B cell (primary cell): Measurements from ENCODE around the gene TMEM253. TPM values are rescaled to one million over a fixed set of nuclear protein-coding genes. Genes with fewer than 3 reads are reported as not detected.
A peak's percentile ranks its signal among the peaks of the same experiment; 100 is the strongest.

Source experiments
- ATAC-seq: fragments of 200-7000 bp; cut with Tn5 transposase; one replicate; pipeline ENCODE4 v1.10.0; 2021; ENCODE audit warnings: low read depth, mild to moderate bottlenecking, moderate number of reproducible peaks, moderate library complexity
- CTCF ChIA-PET: fragments of 350-600 bp; sonication (Branson Sonifier 250); formaldehyde crosslinking; loops from one replicate; lab custom pipeline; 2021; ENCODE audit warnings: antibody characterized with exemption, inconsistent platforms; lab: Charles Lee
- POLR2A ChIA-PET: fragments of 350-600 bp; sonication (Branson Sonifier 250); formaldehyde crosslinking; loops from one replicate; lab custom pipeline; 2021; ENCODE audit warnings: antibody characterized with exemption; lab: Charles Lee
- DNase-seq: peaks from one replicate; pipeline ENCODE4 v3.0.0; 2013
- H2AFZ ChIP-seq: 2 replicates; pipeline ENCODE4 v1.6.1; 2012; ENCODE audit warnings: mild to moderate bottlenecking, low read depth, low read length; ENCODE audit not compliant: insufficient read depth, poor library complexity, severe bottlenecking
- H3K27ac ChIP-seq, 2 donors: 1 replicate in 1 of 2; 2 replicates in 1 of 2; pipeline ENCODE4 v1.5.1; 2012 to 2013; ENCODE audit warnings: low read length in 2 of 2, mild to moderate bottlenecking in 2 of 2, moderate library complexity in 1 of 2
- H3K27me3 ChIP-seq, 4 experiments: fragments of 200-600 bp in 1 of 4; sonication (generic) in 1 of 4; replicated peaks in 1 of 4; 1 replicate in 2 of 4; 2 replicates in 2 of 4; pipeline versions ENCODE4 v1.6.1 to v1.7.0; 2013 to 2016; ENCODE audit warnings: low read length in 3 of 4, mild to moderate bottlenecking in 2 of 4, mixed read lengths in 1 of 4, moderate library complexity in 1 of 4; ENCODE audit not compliant: insufficient read depth in 4 of 4, control insufficient read depth in 3 of 4; ENCODE audit errors: control extremely low read depth in 1 of 4
- H3K36me3 ChIP-seq, 2 experiments: replicated peaks in 1 of 2; 1 replicate in 1 of 2; 2 replicates in 1 of 2; pipeline versions ENCODE4 v1.6.1 to v1.7.1; 2013; ENCODE audit warnings: low read length in 1 of 2; ENCODE audit not compliant: insufficient read depth in 2 of 2, control insufficient read depth in 1 of 2; ENCODE audit errors: control extremely low read depth in 1 of 2, extremely low read depth in 1 of 2
- H3K4me1 ChIP-seq, 2 donors: fragments of 200-600 bp in 1 of 2; sonication (generic) in 1 of 2; 1 replicate in 1 of 2; 2 replicates in 1 of 2; pipeline versions ENCODE4 v1.5.1 to v1.6.1; 2013 to 2017; ENCODE audit warnings: low read length in 2 of 2; ENCODE audit not compliant: control insufficient read depth in 2 of 2, insufficient read depth in 2 of 2
- H3K4me2 ChIP-seq: replicated peaks from 2 replicates; pipeline ENCODE3; 2012; ENCODE audit warnings: mild to moderate bottlenecking, low read depth, low read length; ENCODE audit not compliant: poor library complexity, severe bottlenecking
- H3K4me3 ChIP-seq, 5 experiments: fragments of 200-600 bp in 1 of 5; sonication (generic) in 1 of 5; 1 replicate in 3 of 5; 2 replicates in 2 of 5; pipeline versions ENCODE4 v1.5.1 to v1.7.0; 2011 to 2016; ENCODE audit warnings: low read length in 4 of 5, mild to moderate bottlenecking in 4 of 5, low read depth in 2 of 5, control low read depth in 1 of 5, moderate library complexity in 1 of 5; ENCODE audit not compliant: insufficient read depth in 1 of 5; ENCODE audit errors: control extremely low read depth in 1 of 5, extremely low read depth in 1 of 5
- H3K79me2 ChIP-seq: fragments of 200-600 bp; sonication (generic); one replicate; pipeline ENCODE4 v1.6.0; 2016; ENCODE audit warnings: low read length; ENCODE audit not compliant: control insufficient read depth, insufficient read depth
- H3K9ac ChIP-seq: fragments of 200-600 bp; sonication (generic); 2 replicates; pipeline ENCODE4 v1.6.1; 2017; ENCODE audit warnings: mild to moderate bottlenecking, low read length, moderate library complexity
- H3K9me3 ChIP-seq, 3 donors: one replicate each; pipeline versions ENCODE4 v1.6.1 to v1.7.1; 2013; ENCODE audit warnings: low read length in 2 of 3; ENCODE audit not compliant: control insufficient read depth in 2 of 3, insufficient read depth in 1 of 3; ENCODE audit errors: control extremely low read depth in 1 of 3
- H4K20me1 ChIP-seq: 2 replicates; pipeline ENCODE4 v1.6.0; 2012; ENCODE audit warnings: mild to moderate bottlenecking, low read length; ENCODE audit not compliant: insufficient read depth, control insufficient read depth, poor library complexity, severe bottlenecking
- H3K27ac Mint-ChIP-seq: one replicate; pipeline ENCODE4 v1.8.0; 2021; ENCODE audit warnings: mixed read lengths
- H3K27me3 Mint-ChIP-seq: one replicate; pipeline ENCODE4 v1.8.0; 2021; ENCODE audit warnings: mixed read lengths
- H3K4me1 Mint-ChIP-seq: one replicate; pipeline ENCODE4 v1.8.0; 2021; ENCODE audit warnings: mixed read lengths
- H3K4me3 Mint-ChIP-seq: one replicate; pipeline ENCODE4 v1.8.0; 2021; ENCODE audit warnings: mixed read lengths
- H3K9me3 Mint-ChIP-seq: one replicate; pipeline ENCODE4 v1.8.0; 2022; ENCODE audit warnings: mixed read lengths; ENCODE audit not compliant: insufficient read depth
- CTCF ChIP-seq: fragments of 200-600 bp; IDR thresholded peaks from one replicate; pipeline ENCODE4 v1.8.0; 2022; ENCODE audit warnings: antibody characterized with exemption, mild to moderate bottlenecking
- EZH2 ChIP-seq: IDR thresholded peaks from 2 replicates; pipeline ENCODE4 v1.6.1; 2012; ENCODE audit warnings: borderline replicate concordance, low read depth, mild to moderate bottlenecking, moderate library complexity, low read length; ENCODE audit not compliant: insufficient read depth, poor library complexity, severe bottlenecking
- WGBS: methylation state at CpG from one replicate; pipeline ENCODE4 v1.1.5; 2013; ENCODE audit warnings: missing lambda C conversion rate; ENCODE audit not compliant: insufficient coverage; 5-methylcytosine and 5-hydroxymethylcytosine counted together
- intact Hi-C: fragments of 100-400 bp; cut with micrococcal nuclease; formaldehyde crosslinking; loops from one replicate; pipeline ENCODE4 v1.10.0; 2022
- polyA plus RNA-seq: library from polyadenylated mRNA; depleted of rRNA; stranded (reverse); fragments of >200 nt; gene quantifications from 2 replicates; pipeline ENCODE4 v1.2.3, GENCODE V29; 2012
- total RNA-seq, 2 donors: library from RNA; stranded (reverse); fragments of 120-200 nt in 1 of 2; gene quantifications; 1 replicate in 1 of 2; 2 replicates in 1 of 2; pipeline versions ENCODE4 v1.2.3 to v1.2.4, GENCODE V29; 2013 to 2022

The TMEM253 gene
- total and polyA plus RNA-seq, 2 donors (not counting 1 experiment from before 2014, with no cell fraction given), result not detected

- ATAC-seq (no peak), DNase-seq (no peak)
- CTCF ChIA-PET, result interaction anchor here (0.9 to 7.8 kb wide), 6 partner anchors 10 to 72 kb away, joined by 3 to 91 read pairs (median 38); partner anchors contain the start of genes ARHGEF40 and TMEM253
- Mint-ChIP-seq H3K27ac (no peak overlapping the region), H3K9me3 (no peaks in the 10 kb centered on the region), H3K4me1 (peaks cover 15% of the 10 kb centered on the region), H3K27me3 (no peaks in the 10 kb centered on the region), H3K4me3 (no peak overlapping the region)
- POLR2A ChIA-PET, result interaction anchor here (0.7 kb wide), 1 partner anchor 11 kb away, joined by 3 read pairs; no protein-coding TSS in a partner anchor
- TF ChIP-seq EZH2 (no peak), CTCF (no peak)
- Histone ChIP-seq H2AFZ (no peak overlapping the region), H3K4me1 (peaks cover 11 to 14% of the 10 kb centered on the region in 2 donors), H3K9me3 (peaks cover 0 to 7% (median 0%) of the 10 kb centered on the region in 3 donors), H3K36me3 (no peaks in the 10 kb centered on the region), H3K9ac (no peak overlapping the region), H3K4me2 (peak overlapping the region; percentile 6), H3K27me3 (no peaks in the 10 kb centered on the region), H4K20me1 (no peaks in the 10 kb centered on the region), H3K4me3 (no peak overlapping the region), H3K79me2 (no peaks in the 10 kb centered on the region), H3K27ac (peak overlapping the region in 1 of 2 donors; percentile 25)
- intact Hi-C loops, result no loop called here
- 83% methylated on average over 2 of the region's 4 CpGs for WGBS
Observed at GRCh38 chr14:21086908-21087293, 14.0 kb upstream of the TMEM253 start.

DNA sequence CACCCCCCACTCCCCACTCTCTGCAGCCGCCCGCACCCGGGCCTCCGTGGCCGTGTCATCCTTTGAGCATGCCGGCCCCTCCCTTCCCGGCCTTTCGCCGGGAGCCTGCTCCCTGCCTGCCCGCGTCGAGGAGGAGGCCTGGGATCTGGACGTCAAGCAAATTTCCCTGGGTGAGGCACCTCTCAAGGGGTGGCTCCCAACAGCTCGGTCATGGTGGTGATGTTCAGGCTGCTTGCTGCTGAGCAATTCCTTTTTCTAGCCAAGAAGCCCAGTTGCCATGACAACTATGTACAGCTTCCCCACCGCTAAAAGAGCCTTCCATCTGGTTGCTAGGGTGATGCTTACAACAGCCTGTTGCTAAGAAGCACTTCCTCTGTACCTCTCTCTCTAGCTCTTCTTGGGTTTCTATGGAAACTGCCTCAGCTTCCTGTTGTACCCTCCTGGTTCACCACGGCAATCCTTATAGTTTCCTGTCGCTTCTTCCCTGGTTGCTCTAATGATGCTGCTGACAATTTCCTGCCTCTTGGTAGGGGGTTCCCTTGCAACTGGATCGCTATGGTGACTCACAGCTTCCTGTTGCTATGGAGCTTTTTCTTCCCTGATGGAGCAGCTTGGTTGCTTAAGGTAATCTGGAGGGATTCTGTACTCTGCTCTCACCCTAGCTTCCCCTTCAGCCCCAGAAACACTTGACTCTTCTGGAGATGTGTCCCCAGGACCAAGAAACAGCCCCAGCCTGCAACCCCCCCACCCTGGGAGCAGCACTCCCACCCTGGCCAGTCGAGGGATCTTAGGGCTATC, 13.4 kb upstream of the TMEM253 start:
- H2AFZ ChIP-seq, result no peak overlapping the region
- CTCF ChIA-PET, result interaction anchor here (0.9 to 7.8 kb wide), 8 partner anchors 8 to 72 kb away, joined by 3 to 91 read pairs (median 22); partner anchors contain the start of genes ARHGEF40 and TMEM253
- Mint-ChIP-seq H3K4me3 (no peak overlapping the region), H3K4me1 (peaks cover 17% of the 10 kb centered on the region), H3K9me3 (no peaks in the 10 kb centered on the region), H3K27ac (peak overlapping the region; percentile 64), H3K27me3 (no peaks in the 10 kb centered on the region)
- peaks cover 11 to 18% of the 10 kb centered on the region in 2 donors for H3K4me1 ChIP-seq
- DNase-seq (peak; percentile 89), ATAC-seq (peak; percentile 52)
- POLR2A ChIA-PET, result interaction anchor here (0.7 kb wide), 2 partner anchors 10 to 17 kb away, joined by 3 read pairs; no protein-coding TSS in a partner anchor
- intact Hi-C loops, result no loop called here
- peak overlapping the region; percentile 49 to 59 for H3K27ac ChIP-seq
- 69% methylated on average over 16 of the region's 19 CpGs for WGBS
- no peaks in the 10 kb centered on the region for H3K79me2 ChIP-seq
- H3K9ac ChIP-seq, result no peak overlapping the region
- no peaks in the 10 kb centered on the region for H3K36me3 ChIP-seq
- TF ChIP-seq CTCF (no peak), EZH2 (no peak)
- no peaks in the 10 kb centered on the region for H3K27me3 ChIP-seq
- H3K9me3 ChIP-seq, result peaks cover 0 to 5% (median 0%) of the 10 kb centered on the region in 3 donors
- H4K20me1 ChIP-seq, result no peaks in the 10 kb centered on the region
- H3K4me2 ChIP-seq, result peak overlapping the region; percentile 6
- no peak overlapping the region for H3K4me3 ChIP-seq
